GM13977 (cell line): Measurements from ENCODE around the gene KLF1.

ENCODE experiments used
- DNase-seq: peaks from one replicate; pipeline ENCODE4 v3.0.0; 2012; ENCODE audit warnings: low spot score
- in situ Hi-C: fragments of 300-500 bp; cut with MboI; formaldehyde crosslinking; loops from one replicate; pipeline ENCODE4 v1.12.0; 2022; ENCODE audit warnings: low sequenced_read_pairs, low pct_unique_long_range_greater_than_20kb, mixed read lengths, inconsistent platforms; ENCODE audit not compliant: unreplicated experiment
- TF ChIP-seq, protein P1 (sequence below): IDR thresholded peaks from 2 replicates; pipeline ENCODE4 v1.5.1; 2012; ENCODE audit warnings: mild to moderate bottlenecking, control low read depth; ENCODE audit not compliant: insufficient read depth; ENCODE audit errors: extremely low read depth, missing control alignments

KLF1 gene

DNA sequence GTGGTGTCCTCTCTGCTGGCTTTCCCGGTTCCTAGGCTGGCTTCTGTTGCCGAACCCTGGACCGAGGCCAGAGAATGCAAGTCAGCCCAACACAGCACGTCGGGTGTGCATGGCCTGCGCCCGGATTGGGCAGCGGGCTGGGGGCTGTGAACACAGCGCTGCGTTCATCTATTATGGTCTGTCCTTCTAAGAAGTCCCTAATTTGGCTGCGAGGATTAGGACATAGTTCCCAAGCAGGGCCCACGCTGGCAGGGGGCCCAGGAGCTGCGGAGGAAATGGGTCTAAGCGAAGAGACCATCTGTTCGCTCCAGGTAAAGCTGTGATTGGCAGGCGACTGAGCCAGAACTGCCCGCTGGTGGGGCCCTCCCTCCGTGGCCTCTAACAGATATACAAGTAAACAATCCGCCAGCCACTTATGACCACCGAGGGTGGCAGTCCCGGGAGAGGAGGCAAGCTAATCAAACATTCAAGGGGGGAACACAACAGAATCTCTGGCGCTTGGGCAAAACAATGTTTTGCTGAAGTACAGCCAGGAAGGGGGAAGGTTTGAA is 26.1 kb upstream of the KLF1 start:
- DNase-seq: no peak
- TF ChIP-seq, protein P1, sequence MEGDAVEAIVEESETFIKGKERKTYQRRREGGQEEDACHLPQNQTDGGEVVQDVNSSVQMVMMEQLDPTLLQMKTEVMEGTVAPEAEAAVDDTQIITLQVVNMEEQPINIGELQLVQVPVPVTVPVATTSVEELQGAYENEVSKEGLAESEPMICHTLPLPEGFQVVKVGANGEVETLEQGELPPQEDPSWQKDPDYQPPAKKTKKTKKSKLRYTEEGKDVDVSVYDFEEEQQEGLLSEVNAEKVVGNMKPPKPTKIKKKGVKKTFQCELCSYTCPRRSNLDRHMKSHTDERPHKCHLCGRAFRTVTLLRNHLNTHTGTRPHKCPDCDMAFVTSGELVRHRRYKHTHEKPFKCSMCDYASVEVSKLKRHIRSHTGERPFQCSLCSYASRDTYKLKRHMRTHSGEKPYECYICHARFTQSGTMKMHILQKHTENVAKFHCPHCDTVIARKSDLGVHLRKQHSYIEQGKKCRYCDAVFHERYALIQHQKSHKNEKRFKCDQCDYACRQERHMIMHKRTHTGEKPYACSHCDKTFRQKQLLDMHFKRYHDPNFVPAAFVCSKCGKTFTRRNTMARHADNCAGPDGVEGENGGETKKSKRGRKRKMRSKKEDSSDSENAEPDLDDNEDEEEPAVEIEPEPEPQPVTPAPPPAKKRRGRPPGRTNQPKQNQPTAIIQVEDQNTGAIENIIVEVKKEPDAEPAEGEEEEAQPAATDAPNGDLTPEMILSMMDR: no peak
- in situ Hi-C loops: no loop called here

DNA sequence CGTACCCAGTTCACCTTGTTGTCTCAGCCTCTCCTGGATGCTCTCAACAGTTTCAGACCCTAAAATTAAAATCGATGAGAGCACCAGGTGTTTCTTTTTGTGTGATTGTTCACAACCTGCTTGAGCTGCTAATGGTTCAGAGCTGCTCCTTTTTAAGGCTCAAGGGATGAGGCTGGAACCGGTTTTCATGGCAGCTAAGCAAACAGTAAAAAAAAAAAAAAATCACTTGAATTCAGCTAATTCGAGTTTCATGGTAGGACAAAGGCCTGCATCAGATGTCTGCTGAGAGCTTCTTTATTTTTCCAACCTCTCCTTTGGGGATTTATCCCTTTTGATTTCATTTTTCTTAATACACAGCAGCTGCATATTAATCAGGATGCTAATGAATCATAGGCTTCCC is 25.6 kb upstream of the KLF1 start:
- in situ Hi-C loops: no loop called here
- no peak for DNase-seq
- TF ChIP-seq, protein P1: no peak

DNA sequence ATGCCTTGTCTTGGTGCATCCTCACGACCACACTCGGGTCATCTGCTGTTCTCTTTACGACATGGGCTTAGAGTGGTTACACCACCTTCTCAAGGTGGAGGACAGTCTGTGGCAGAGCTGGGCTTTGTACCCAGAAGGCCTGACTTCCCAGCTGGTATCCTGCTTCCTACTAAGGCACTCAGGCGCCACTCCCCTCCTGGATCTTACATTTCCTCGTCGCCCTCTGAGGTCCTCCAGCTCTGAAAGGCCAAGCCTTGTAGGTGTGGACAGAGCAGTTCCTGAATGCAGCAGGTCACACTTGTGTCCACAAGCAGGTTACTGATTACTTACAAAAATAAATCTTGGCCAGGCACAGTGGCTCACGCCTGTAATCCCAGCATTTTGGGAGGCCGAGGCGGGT is 20.2 kb upstream of the KLF1 start:
- TF ChIP-seq, protein P1: no peak
- no peak for DNase-seq
- in situ Hi-C loops: no loop called here

DNA sequence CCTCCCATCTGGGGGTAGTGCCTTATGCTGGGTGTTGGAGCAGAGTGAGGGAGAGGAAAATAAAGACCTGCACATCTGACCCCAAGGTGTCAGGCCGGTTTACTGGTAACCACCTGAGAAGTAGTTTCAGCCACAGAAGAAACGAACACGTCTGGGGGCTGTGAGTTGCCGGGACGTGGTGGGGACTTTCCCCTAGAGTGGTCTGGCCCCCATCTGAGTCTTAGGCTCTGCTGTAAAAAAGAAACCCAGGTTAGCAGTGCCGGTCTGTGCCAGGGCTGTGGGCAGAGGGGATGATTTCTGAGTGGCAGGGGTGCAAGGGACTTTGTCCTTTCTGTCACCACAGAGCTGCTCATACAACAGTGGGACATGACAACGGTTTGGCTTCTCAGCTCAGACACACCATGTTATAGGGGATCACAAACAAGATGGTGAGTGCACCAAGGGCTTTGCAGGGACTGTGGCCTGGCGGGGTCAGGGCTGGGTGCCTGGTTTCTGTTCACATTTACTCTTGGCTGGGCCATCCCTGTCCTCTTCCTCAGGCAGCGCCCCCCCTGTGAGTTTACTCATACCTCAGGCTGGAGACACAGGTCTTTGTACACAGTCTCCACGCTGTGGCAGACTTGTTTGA is 13.0 kb upstream of the KLF1 start:
- in situ Hi-C loops: no loop called here
- peak; percentile 83 for DNase-seq
- TF ChIP-seq, protein P1: peak; percentile 11

DNA sequence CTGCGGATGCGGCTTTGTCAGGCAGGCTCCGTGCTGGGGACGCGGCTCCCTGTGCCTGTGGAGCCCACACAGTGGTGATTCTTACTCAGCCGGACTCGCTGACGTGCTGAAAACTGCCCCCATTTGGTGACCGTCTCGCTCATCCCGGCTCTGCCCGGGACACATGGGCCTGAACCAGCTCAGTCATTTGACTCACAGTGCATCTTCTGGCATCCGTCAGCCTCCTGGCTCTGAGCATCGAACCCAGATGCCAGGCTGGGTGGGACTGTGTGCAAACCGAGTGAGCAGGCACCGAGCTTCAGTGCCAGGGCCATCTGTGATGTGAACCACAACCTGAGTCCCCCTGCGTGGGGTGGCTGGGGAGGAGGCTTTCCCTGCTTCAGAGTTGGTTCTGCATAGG is 9.5 kb upstream of the KLF1 start:
- in situ Hi-C loops: no loop called here
- no peak for DNase-seq
- TF ChIP-seq, protein P1: no peak

DNA sequence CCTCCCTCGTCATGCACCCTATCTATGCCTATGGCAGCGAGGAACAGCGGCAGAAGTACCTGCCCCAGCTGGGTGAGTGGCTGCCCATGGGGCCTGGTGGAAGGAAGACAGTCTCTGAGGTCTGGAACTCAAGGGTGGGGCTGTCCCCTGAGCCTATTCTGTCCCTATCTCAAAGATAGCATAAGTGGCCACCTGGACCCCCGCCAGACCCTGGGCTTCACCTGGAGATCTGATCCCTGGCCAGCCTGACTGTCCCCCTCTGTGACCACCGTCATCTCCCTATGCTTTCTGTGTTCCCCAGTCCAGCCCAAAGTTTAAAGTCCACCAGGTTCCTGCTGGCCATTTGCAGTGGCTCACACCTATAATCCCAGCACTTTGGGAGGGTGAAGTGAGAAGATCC is 6.6 kb upstream of the KLF1 start:
- TF ChIP-seq, protein P1: no peak
- in situ Hi-C loops: no loop called here
- no peak for DNase-seq
